Activated T-helper 1 cell treated with Interleukin-2 at 50 U/mL for 16 hours (primary cell): Measurements from ENCODE around the gene ZNF225.
"Not testable (repeated sequence)": the region's sequence is repeated elsewhere in the genome, so short reads cannot be mapped to it uniquely, and the experiment has no call there.

Experiments
- DNase-seq: peaks from one replicate; pipeline ENCODE4 v3.0.0-alpha.2; 2020; ENCODE audit warnings: low read depth

ZNF225 gene

GRCh38 chr19:44113138-44113783 is at the start of gene ZNF225:
Gene ZNF225, plus strand, starts transcription at chr19:44113399. Its CDS starts 2,429 bp downstream, at chr19:44115828.
- peak; percentile 69 for DNase-seq

DNA sequence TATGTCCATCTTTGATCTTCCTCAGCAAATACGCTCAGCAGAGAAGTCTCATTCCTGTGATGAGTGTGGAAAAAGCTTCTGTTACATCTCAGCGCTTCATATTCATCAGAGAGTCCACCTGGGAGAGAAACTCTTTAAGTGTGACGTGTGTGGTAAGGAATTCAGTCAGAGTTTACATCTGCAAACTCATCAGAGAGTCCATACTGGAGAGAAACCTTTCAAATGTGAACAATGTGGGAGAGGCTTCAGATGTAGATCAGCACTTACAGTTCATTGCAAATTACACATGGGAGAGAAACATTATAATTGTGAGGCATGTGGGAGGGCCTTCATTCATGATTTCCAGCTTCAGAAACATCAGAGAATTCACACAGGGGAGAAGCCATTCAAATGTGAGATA is 46.9 kb upstream of the ZNF225 start:
- DNase-seq = no peak

DNA sequence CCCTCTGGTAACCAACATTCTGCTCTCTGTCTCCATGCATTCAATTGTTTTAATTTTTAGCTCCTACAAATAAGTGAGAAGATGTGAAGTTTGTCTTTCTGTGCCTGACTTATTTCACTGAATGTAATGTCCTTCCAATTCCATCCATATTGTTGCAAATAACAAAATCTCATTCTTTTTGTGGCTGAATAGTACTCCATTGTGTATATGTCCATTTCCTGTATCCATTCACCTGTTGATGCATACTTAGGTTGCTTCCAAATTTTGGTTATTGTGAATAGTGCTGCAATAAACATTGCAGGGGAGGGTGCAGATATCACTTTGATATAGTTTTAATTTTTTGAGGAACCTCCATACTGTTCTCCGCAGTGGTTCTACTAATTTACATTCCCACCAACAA is 43.8 kb upstream of the ZNF225 start:
- DNase-seq = no peak

DNA sequence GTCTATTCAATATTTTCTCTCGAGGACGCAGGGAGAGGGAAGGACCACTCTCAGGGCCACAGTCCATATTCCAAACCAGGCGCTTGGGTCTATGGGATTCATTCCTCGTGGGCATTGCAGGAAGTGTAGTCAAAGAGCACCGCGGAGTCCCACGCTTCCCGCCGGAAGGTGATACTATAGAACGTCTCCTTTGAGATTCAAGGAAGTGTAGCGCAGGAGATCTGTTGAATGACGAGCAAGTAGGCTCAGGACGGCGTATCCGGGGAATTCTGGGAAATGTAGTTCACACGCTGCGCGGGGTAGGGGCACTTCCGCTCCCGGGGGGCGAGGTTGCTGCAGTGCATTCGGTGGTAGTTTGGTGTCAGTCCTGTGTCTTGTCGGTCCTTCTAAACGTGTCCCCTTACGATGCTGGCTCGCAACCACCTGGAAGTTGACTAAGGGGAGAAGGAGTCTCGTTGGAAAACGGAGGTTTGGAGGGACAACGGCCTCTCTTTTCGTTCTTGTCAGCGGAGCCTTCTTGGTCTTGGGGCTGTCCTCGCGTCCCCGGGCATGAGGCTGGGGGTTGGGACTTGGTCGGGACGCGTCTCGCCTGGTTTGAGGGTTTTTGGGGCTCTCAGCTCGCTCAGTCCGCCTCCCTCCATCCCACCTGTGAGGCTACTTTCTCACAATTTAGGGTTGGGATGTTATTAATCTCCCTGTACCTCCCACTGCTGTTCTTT is 41.2 kb upstream of the ZNF225 start, which contains the start of gene ZNF284:
Gene ZNF284 (plus strand): TSS at position 336 of the 719 bp plus-strand sequence. CDS start 4,231 bp downstream, outside the sequence.
- DNase-seq = peak; percentile 72

- no peak for DNase-seq
Observed at GRCh38 chr19:44072543-44073401, 40.4 kb upstream of the ZNF225 start.

- DNase-seq = no peak
Observed at GRCh38 chr19:44076325-44076724, 36.9 kb upstream of the ZNF225 start.

GRCh38 chr19:44092108-44092507 is 21.1 kb upstream of the ZNF225 start:
- no peak for DNase-seq

DNA sequence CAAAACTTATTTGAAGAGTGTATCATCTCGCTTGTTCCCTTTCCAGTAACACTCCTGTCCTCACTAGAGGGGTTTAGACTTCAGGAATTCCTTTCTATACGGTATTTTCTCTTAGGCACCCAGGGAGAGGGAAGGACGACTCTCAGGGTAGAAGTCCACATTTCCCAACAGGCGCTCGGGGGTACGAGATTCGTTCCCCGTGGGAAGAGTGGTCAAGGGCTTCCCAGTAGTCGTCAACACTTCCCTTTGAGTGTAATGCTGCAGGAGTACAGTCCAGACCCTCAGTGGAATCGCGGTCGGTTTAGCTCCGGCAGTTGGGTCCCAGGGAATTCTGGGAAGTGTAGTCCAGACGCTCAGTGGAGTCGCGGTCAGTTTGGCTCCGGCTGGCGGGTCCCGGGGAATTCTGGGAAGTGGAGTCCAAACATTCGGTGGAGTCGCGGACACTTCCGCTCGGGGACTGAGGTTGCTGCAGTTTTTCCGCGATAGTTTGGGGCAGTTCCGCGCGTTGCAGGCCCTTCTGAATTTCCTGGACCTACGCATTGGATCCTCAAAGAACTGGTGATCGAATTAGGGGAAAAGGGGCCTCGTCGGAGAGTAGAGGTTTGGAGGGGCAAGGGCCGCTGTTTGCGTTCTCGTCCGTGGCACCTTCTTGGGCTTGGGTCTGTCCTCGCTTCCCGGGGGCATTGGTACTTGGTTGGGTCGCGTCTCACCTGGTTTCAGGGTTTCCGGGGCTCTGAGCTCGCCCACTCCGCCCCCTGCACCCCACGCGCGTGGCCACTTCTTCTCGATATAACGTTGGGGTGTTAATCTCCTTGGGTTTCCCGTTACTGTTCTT is 19.1 kb upstream of the ZNF225 start, which contains the start of gene ZNF224:
Gene ZNF224 (plus strand): TSS at position 431 of the 835 bp plus-strand sequence. CDS start 3,513 bp downstream, outside the sequence.
- peak; percentile 70 for DNase-seq

GRCh38 chr19:44107751-44108150 is 5.4 kb upstream of the ZNF225 start:
- no peak for DNase-seq

DNA sequence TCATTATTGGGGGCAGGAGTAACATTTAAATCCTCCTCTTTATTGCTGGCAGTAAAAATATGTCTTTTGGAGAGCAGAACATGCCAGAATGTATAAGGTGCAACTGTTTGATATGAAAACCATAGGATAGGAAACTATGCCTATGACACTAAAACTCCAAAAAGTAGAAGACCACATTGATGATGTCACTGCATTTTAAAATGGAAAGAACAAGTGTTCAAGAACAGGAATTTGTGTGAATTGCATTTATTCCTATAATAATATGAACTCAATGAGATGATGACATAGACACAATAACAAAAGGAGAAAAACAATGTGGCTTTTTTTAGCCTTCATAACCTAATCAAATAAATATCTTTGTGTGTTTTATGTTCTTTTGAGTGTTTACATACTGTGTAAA is 3.7 kb upstream of the ZNF225 start:
- no peak for DNase-seq

- no peak for DNase-seq
Observed at GRCh38 chr19:44111910-44112463, 1.2 kb upstream of the ZNF225 start.

- DNase-seq = no peak
Observed at GRCh38 chr19:44112802-44113137, 429 bp upstream of the ZNF225 start.

- DNase-seq = no peak
Observed at GRCh38 chr19:44113784-44114390, 688 bp downstream of the ZNF225 start.

DNA sequence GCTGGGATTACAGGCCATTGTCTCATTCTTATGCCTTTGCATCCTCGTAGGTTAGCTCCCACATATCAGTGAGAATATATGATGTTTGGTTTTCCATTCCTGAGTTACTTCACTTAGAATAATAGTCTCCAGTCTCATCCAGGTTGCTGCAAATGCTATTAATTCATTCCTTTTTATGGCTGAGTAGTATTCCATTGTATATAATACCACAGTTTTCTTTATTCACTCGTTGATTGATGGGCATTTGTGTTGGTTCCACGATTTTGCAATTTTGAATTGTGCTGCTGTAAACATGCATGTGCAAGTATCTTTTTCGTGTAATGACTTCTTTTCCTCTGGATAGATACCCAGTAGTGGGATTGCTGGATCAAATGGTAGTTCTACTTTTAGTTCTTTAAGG is 8.0 kb downstream of the ZNF225 start:
- DNase-seq = not testable (repeated sequence)

GRCh38 chr19:44131955-44132354 is 18.8 kb downstream of the ZNF225 start:
- no peak for DNase-seq

- peak; percentile 41 for DNase-seq
Observed at GRCh38 chr19:44141191-44142058, 28.2 kb downstream of the ZNF225 start, which contains the start of gene ZNF234. Gene ZNF234, plus strand, starts transcription at chr19:44141554. Its CDS starts 3,079 bp downstream, at chr19:44144633.

DNA sequence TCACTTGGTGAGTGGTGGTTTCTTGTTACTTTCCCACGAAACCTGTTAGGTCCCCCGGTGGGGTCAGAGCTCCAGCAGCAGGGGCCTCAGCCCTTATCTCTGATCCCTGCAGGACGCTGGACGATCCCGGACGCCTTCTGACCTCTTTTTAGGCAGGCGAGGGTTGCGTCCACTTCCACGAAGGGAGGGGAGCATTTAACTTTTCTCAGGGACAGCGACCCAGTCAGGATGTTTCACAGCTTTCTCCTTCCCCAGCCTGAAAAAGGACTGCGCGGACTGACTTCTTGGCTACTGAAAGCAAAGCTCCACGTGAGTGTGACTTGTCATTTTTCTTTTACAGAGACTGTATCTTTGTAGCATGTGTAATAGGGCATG is 28.8 kb downstream of the ZNF225 start:
- DNase-seq = no peak

- DNase-seq = no peak
Observed at GRCh38 chr19:44149776-44150175, 36.6 kb downstream of the ZNF225 start.

GRCh38 chr19:44151491-44151890 is 38.3 kb downstream of the ZNF225 start:
- DNase-seq = no peak

DNA sequence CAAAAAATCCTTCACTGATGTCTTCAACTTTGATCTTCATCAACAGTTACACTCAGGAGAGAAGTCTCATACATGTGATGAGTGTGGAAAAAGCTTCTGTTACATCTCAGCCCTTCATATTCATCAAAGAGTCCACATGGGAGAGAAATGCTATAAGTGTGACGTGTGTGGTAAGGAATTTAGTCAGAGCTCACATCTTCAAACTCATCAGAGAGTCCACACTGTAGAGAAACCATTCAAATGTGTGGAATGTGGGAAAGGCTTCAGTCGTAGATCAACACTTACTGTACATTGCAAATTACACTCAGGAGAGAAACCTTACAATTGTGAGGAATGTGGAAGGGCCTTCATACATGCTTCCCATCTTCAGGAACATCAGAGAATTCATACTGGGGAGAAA is 43.3 kb downstream of the ZNF225 start:
- DNase-seq = no peak
